NCI-H2107 treated with DMSO at 0.1 percent for 48 hours (cell line): Measurements from ENCODE around the gene GNB4.
A peak's percentile ranks its signal among the peaks of the same experiment; 100 is the strongest.

ENCODE experiments used
- DNase-seq: peaks from one replicate; lab custom pipeline; 2025; ENCODE audit not compliant: unreplicated experiment; lab: John Stamatoyannopoulos, UW

GNB4 gene

DNA sequence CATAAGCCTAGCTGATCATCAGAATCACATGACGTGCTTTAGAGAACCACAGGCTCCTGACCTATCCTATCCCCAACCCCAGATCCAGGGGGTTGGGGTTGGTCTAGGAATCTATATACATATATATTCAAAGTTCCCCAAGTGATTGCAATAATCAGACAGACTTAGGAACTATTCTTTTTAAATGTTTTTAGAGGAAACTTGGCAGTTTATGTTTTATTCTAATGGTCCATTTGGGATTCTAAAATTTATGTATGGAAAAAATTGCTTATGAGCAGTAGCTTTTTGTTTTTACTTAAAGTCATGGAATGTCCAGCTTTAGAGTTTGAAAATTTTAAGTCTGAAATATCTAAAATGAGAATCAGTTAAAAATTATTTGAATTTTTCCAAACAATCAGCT, 81.6 kb downstream of the GNB4 start:
- no peak for DNase-seq

- no peak for DNase-seq
Observed at GRCh38 chr3:179363332-179363731, 87.9 kb downstream of the GNB4 start.

- no peak for DNase-seq
Observed at GRCh38 chr3:179355996-179356395, 95.3 kb downstream of the GNB4 start.

DNA sequence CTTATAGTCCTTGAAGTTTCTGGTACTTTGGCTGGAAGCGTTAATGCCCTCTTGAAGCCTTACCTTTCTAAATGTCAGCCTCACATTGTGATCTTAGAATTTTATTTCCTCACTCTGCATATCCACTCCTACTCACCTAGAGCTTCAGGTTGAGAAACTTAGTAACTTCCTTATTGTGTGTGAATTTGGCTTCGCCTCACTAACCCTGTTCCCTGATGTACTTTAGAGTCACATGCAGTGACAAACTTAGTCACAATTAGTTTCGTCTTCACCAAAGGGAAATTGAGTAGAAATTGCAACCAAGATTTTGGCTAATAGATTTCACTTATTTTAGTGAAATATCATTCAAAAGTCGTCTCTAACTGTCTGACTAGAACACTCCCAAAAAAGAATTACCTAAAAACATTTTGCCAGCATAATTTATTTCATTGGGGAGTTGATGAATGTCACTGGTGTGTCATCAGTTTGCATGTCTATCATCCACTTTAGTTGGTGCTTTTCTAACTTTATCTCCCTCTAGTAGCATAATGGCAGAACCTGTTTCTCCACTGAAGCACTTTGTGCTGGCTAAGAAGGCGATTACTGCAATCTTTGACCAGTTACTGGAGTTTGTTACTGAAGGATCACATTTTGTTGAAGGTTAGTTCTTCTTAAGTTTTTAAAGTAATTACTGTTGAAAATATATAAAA, 102.8 kb downstream of the GNB4 start:
- DNase-seq, result peak; percentile 16

DNA sequence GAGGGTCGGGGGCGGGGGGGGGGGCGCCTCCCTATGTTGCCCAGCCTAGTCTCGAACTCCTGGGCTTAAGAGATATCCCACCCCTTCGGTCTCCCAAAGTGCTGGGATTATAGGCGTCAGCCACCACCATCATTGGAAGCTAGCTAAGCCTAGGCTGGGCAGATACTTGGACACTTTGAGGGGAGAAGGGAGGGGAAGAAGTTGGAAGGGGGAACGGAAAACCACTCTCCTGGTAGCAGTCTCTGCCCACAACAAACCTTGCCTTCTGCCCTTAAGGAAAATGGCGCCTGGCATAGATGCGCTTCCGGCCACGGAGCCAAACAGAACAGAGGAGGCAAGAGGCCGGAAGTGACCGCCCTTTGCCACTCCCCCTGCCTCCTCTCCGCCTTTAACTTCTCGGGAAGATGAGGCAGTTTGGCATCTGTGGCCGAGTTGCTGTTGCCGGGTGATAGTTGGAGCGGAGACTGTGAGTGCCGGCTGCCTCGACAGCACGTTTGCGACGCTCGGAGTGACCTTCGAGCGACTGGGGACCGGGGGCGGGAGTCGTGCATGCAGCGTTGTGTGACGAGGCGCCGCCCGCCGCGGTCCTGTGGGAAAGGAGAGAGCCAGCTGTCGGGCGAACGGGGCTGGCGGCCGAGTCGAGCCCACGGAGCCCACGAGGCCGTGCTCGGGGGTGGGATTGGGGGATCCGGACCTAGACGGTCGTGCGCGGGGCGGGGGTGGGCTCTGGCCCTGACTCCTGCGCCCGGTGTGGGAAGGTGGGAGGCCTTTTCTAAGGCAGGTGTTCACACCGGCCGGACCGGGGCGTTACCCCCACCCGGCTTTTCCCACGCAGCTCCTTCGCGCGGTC, 103.7 kb downstream of the GNB4 start, which contains the start of gene MFN1:
Gene MFN1, plus strand, starts transcription at position 365 of the 850 bp plus-strand sequence. CDS start 1,143 bp downstream, outside the sequence.
- DNase-seq, result peak; percentile 99
